GM23338 (cell line): Measurements from ENCODE around the gene ATXN7L1. TPM values are rescaled to one million over a fixed set of nuclear protein-coding genes. Genes with fewer than 3 reads are reported as not detected.
"Not testable (repeated sequence)": the region's sequence is repeated elsewhere in the genome, so short reads cannot be mapped to it uniquely, and the experiment has no call there.

Experiments used
- ATAC-seq: fragments of 200-7000 bp; cut with Tn5 transposase; 3 replicates; pipeline ENCODE4 v1.9.1; 2020
- DNase-seq: peaks from one replicate; pipeline ENCODE4 v3.0.0-alpha.2; 2015; ENCODE audit warnings: low spot score
- H2AFZ ChIP-seq: fragments of 200-600 bp; sonication (generic); 2 replicates; pipeline ENCODE4 v1.8.0; 2016; ENCODE audit warnings: antibody characterized with exemption, mild to moderate bottlenecking, moderate library complexity
- H3F3A ChIP-seq: fragments of 200-600 bp; sonication (generic); replicated peaks from 2 replicates; pipeline ENCODE4 v1.8.0; 2017; ENCODE audit warnings: antibody characterized with exemption, mixed run types, low read depth
- H3K27ac ChIP-seq: fragments of 200-600 bp; sonication (generic); 2 replicates; pipeline ENCODE4 v1.6.1; 2016; ENCODE audit warnings: low read depth
- H3K27me3 ChIP-seq: fragments of 200-600 bp; sonication (generic); 2 replicates; pipeline ENCODE4 v1.8.0; 2016; ENCODE audit warnings: mild to moderate bottlenecking, mixed run types, moderate library complexity; ENCODE audit not compliant: insufficient read depth
- H3K36me3 ChIP-seq: fragments of 200-600 bp; sonication (generic); 2 replicates; pipeline ENCODE4 v1.8.0; 2016; ENCODE audit warnings: mild to moderate bottlenecking; ENCODE audit not compliant: insufficient read depth
- H3K4me1 ChIP-seq: fragments of 200-600 bp; sonication (generic); 2 replicates; pipeline ENCODE4 v1.8.0; 2016; ENCODE audit warnings: mild to moderate bottlenecking, moderate library complexity; ENCODE audit not compliant: insufficient read depth
- H3K4me2 ChIP-seq: fragments of 200-600 bp; sonication (generic); 2 replicates; pipeline ENCODE4 v1.7.1; 2017; ENCODE audit warnings: mixed run types
- H3K4me3 ChIP-seq: fragments of 200-600 bp; sonication (generic); 2 replicates; pipeline ENCODE4 v1.6.1; 2016; ENCODE audit warnings: mixed run types
- H3K79me2 ChIP-seq: fragments of 200-600 bp; sonication (generic); replicated peaks from 2 replicates; pipeline ENCODE4 v1.8.0; 2017; ENCODE audit warnings: mild to moderate bottlenecking; ENCODE audit not compliant: insufficient read depth
- H3K9me2 ChIP-seq: fragments of 200-600 bp; sonication (generic); 2 replicates; pipeline ENCODE4 v1.8.0; 2017; ENCODE audit not compliant: insufficient read depth
- H4K20me1 ChIP-seq: fragments of 200-600 bp; sonication (generic); replicated peaks from 2 replicates; pipeline ENCODE4 v1.8.0; 2017; ENCODE audit warnings: mild to moderate bottlenecking; ENCODE audit not compliant: insufficient read depth
- H3K27ac Mint-ChIP-seq: 2 replicates; pipeline ENCODE4 v1.8.0; 2020; ENCODE audit warnings: inconsistent platforms, mild to moderate bottlenecking, moderate library complexity, mixed read lengths
- H3K27me3 Mint-ChIP-seq: 3 replicates; pipeline ENCODE4 v1.8.0; 2022; ENCODE audit warnings: low read depth, mild to moderate bottlenecking, moderate library complexity, mixed read lengths, inconsistent platforms; ENCODE audit not compliant: insufficient read depth, poor library complexity
- H3K36me3 Mint-ChIP-seq: 3 replicates; pipeline ENCODE4 v1.8.0; 2021; ENCODE audit warnings: low read depth, mild to moderate bottlenecking, inconsistent platforms, moderate library complexity, mixed read lengths
- H3K4me1 Mint-ChIP-seq: 3 replicates; pipeline ENCODE4 v1.8.0; 2020; ENCODE audit warnings: mild to moderate bottlenecking, inconsistent platforms, mixed read lengths
- H3K4me3 Mint-ChIP-seq: 3 replicates; pipeline ENCODE4 v1.8.0; 2021; ENCODE audit warnings: moderate library complexity, mild to moderate bottlenecking, inconsistent platforms, mixed read lengths
- H3K9me3 Mint-ChIP-seq: 3 replicates; pipeline ENCODE4 v1.8.0; 2020; ENCODE audit warnings: moderate library complexity, mild to moderate bottlenecking, inconsistent platforms, mixed read lengths
- CREB1 ChIP-seq: fragments of 250-450 bp; sonication (Bioruptor Pico); IDR thresholded peaks from 2 replicates; pipeline ENCODE4 v1.5.0; 2020; ENCODE audit warnings: low read depth, mild to moderate bottlenecking, moderate library complexity
- CTCF ChIP-seq, 2 experiments: fragments of 200-600 bp in 1 of 2; sonication (generic) in 1 of 2; conservative IDR thresholded peaks; 2 replicates each; pipeline versions ENCODE4 v1.5.1 to v1.6.1; 2016 to 2017; ENCODE audit warnings: antibody characterized with exemption in 2 of 2, low read depth in 2 of 2, mild to moderate bottlenecking in 2 of 2, moderate library complexity in 1 of 2
- ETS1 ChIP-seq: IDR thresholded peaks from 2 replicates; pipeline ENCODE4 v1.6.1; 2016; ENCODE audit warnings: antibody characterized with exemption
- EZH2 ChIP-seq: fragments of 200-600 bp; sonication (generic); IDR thresholded peaks from one replicate; pipeline ENCODE4 v1.8.0; 2017; ENCODE audit warnings: antibody characterized with exemption, mild to moderate bottlenecking, low read depth; ENCODE audit not compliant: unreplicated experiment
- EZH2phosphoT487 ChIP-seq: fragments of 200-600 bp; sonication (generic); IDR thresholded peaks from one replicate; pipeline ENCODE4 v1.8.1; 2018; ENCODE audit warnings: antibody characterized with exemption; ENCODE audit not compliant: unreplicated experiment
- JUNB ChIP-seq: IDR thresholded peaks from one replicate; pipeline ENCODE4 v1.6.1; 2016; ENCODE audit warnings: antibody characterized with exemption; ENCODE audit not compliant: unreplicated experiment
- NANOG ChIP-seq: IDR thresholded peaks from 2 replicates; pipeline ENCODE4 v1.6.1; 2016; ENCODE audit warnings: antibody characterized with exemption, borderline replicate concordance
- POLR2AphosphoS5 ChIP-seq: IDR thresholded peaks from 2 replicates; pipeline ENCODE4 v1.6.1; 2016; ENCODE audit warnings: antibody characterized with exemption, low read depth
- REST ChIP-seq: IDR thresholded peaks from one replicate; pipeline ENCODE4 v1.6.1; 2018; ENCODE audit warnings: antibody characterized with exemption; ENCODE audit not compliant: unreplicated experiment
- STAT1 ChIP-seq: IDR thresholded peaks from one replicate; pipeline ENCODE4 v1.6.1; 2016; ENCODE audit warnings: antibody characterized with exemption; ENCODE audit not compliant: unreplicated experiment
- ZNF114 ChIP-seq: fragments of 250-450 bp; sonication (Bioruptor Pico); IDR thresholded peaks from 2 replicates; pipeline ENCODE4 v1.5.0; 2020; ENCODE audit warnings: mild to moderate bottlenecking, moderate library complexity
- ZNF331 ChIP-seq: fragments of 250-450 bp; sonication (Bioruptor Pico); IDR thresholded peaks from 2 replicates; pipeline ENCODE4 v1.5.0; 2020; ENCODE audit warnings: low read depth, mild to moderate bottlenecking, moderate library complexity
- polyA plus RNA-seq: library from polyadenylated mRNA; unstranded; fragments of >200 nt; fragmentation: Nextera tagmentation; extraction: Ambion mirVana; gene quantifications from 2 replicates; pipeline ENCODE4 v1.2.1, GENCODE V29; 2016
- total RNA-seq: library from RNA; depleted of rRNA; stranded (reverse); fragments of >200 nt; shearing (Covaris generic); gene quantifications from 2 replicates; pipeline ENCODE4 v1.2.3, GENCODE V29; 2014

ATXN7L1 gene
- total and polyA plus RNA-seq, 2 experiments from 2014 or later: 22.8 to 29.8 TPM

- H3K27ac Mint-ChIP-seq: no peak overlapping the region
- Histone ChIP-seq H3K27ac (no peak overlapping the region), H3K9me2 (peaks cover 9% of the 10 kb centered on the region; the same call in 1 of the 2 replicates), H3K27me3 (no peaks in the 10 kb centered on the region), H2AFZ (no peak overlapping the region), H3K4me3 (no peak overlapping the region), H3K4me1 (peaks cover 5% of the 10 kb centered on the region; the same call in 1 of the 2 replicates), H3K36me3 (0 out of 2 replicates have a peak, but pooled peaks cover 4% of the 10 kb centered on the region), H4K20me1 (no peaks in the 10 kb centered on the region), H3F3A (no peaks in the 10 kb centered on the region), H3K4me2 (no peak overlapping the region), H3K79me2 (peaks cover 56% of the 10 kb centered on the region)
- no peak for TF ChIP-seq EZH2phosphoT487
- TF ChIP-seq CREB1: no peak
- TF ChIP-seq EZH2: no peak
- TF ChIP-seq POLR2AphosphoS5: no peak
- no peak for TF ChIP-seq ZNF331 (CRISPR knock-in tag)
- TF ChIP-seq ZNF114 (CRISPR knock-in tag): no peak
- TF ChIP-seq JUNB: no peak
- no peak for TF ChIP-seq CTCF (conservative IDR thresholded peaks at IDR 0.05; ENCODE audit: low read depth in 2 of 2)
- no peak for TF ChIP-seq ETS1
- TF ChIP-seq NANOG: no peak
- TF ChIP-seq STAT1: no peak
- peaks cover 19% of the 10 kb centered on the region; the same call in 2 of the 3 replicates for H3K36me3 Mint-ChIP-seq
- peaks cover 4% of the 10 kb centered on the region; the same call in 1 of the 3 replicates for H3K9me3 Mint-ChIP-seq
- H3K27me3 Mint-ChIP-seq: no peaks in the 10 kb centered on the region
- H3K4me1 Mint-ChIP-seq: peaks cover 26% of the 10 kb centered on the region
- ATAC-seq (no peak), DNase-seq (no peak)
- H3K4me3 Mint-ChIP-seq: no peak overlapping the region
Measured at GRCh38 chr7:105886776-105887175, 10.4 kb upstream of the ATXN7L1 start.

GRCh38 chr7:105885387-105886111, 9.2 kb upstream of the ATXN7L1 start:
- Histone ChIP-seq H3K4me1 (peaks cover 5% of the 10 kb centered on the region), H3K36me3 (0 out of 2 replicates have a peak, but pooled peaks cover 4% of the 10 kb centered on the region), H3K27me3 (no peaks in the 10 kb centered on the region), H2AFZ (no peak overlapping the region), H3K27ac (no peak overlapping the region), H4K20me1 (no peaks in the 10 kb centered on the region), H3K79me2 (peaks cover 66% of the 10 kb centered on the region), H3F3A (no peaks in the 10 kb centered on the region), H3K4me3 (no peak overlapping the region), H3K9me2 (peaks cover 5% of the 10 kb centered on the region; the same call in 1 of the 2 replicates), H3K4me2 (no peak overlapping the region)
- TF ChIP-seq NANOG (no peak), ETS1 (no peak), REST (no peak), EZH2phosphoT487 (no peak), POLR2AphosphoS5 (no peak)
- DNase-seq: no peak
- H3K36me3 Mint-ChIP-seq: peaks cover 17% of the 10 kb centered on the region; the same call in 2 of the 3 replicates
- H3K27ac Mint-ChIP-seq: no peak overlapping the region
- H3K9me3 Mint-ChIP-seq: peaks cover 4% of the 10 kb centered on the region; the same call in 1 of the 3 replicates
- ATAC-seq: no peak
- H3K4me3 Mint-ChIP-seq: no peak overlapping the region
- H3K27me3 Mint-ChIP-seq: no peaks in the 10 kb centered on the region
- peaks cover 25% of the 10 kb centered on the region for H3K4me1 Mint-ChIP-seq

- H3K9me3 Mint-ChIP-seq, H3K4me3 Mint-ChIP-seq, H3K4me3 ChIP-seq, H3K4me2 ChIP-seq, H3F3A ChIP-seq, H3K36me3 ChIP-seq, H4K20me1 ChIP-seq, ATAC-seq, H3K27me3 Mint-ChIP-seq, H3K27ac Mint-ChIP-seq, DNase-seq, H3K9me2 ChIP-seq, H2AFZ ChIP-seq, H3K27me3 ChIP-seq, H3K27ac ChIP-seq: not testable (repeated sequence)
- Histone ChIP-seq H3K79me2 (peaks cover 83% of the 10 kb centered on the region), H3K4me1 (peaks cover 27% of the 10 kb centered on the region)
- Mint-ChIP-seq H3K4me1 (peaks cover 42% of the 10 kb centered on the region), H3K36me3 (peaks cover 17% of the 10 kb centered on the region; the same call in 2 of the 3 replicates)
Measured at GRCh38 chr7:105883179-105883578, 6.8 kb upstream of the ATXN7L1 start.
